Liver (tissue), 9 donors: ENCODE results near the gene CD59. TPM values are rescaled to one million over a fixed set of nuclear protein-coding genes. Genes with fewer than 3 reads are reported as not detected.

Source experiments
- DNase-seq: peaks from one replicate; pipeline ENCODE4 v3.0.0-alpha.2; 2017; ENCODE audit warnings: low spot score
- H3K27ac ChIP-seq, 2 donors: one replicate each; pipeline ENCODE4 v1.7.0; 2013; ENCODE audit warnings: inconsistent platforms in 2 of 2, low read length in 2 of 2, control low read depth in 1 of 2, low read depth in 1 of 2, mild to moderate bottlenecking in 1 of 2
- H3K27me3 ChIP-seq, 4 donors: one replicate each; pipeline versions ENCODE4 v1.6.1 to v1.7.0; 2013; ENCODE audit warnings: low read length in 3 of 4, inconsistent platforms in 1 of 4, mild to moderate bottlenecking in 1 of 4, moderate library complexity in 1 of 4; ENCODE audit not compliant: control insufficient read depth in 4 of 4, insufficient read depth in 4 of 4
- H3K36me3 ChIP-seq, 4 donors: one replicate each; pipeline versions ENCODE4 v1.6.1 to v1.7.0; 2013; ENCODE audit warnings: low read length in 3 of 4, mild to moderate bottlenecking in 3 of 4, low read depth in 1 of 4, moderate library complexity in 1 of 4; ENCODE audit not compliant: control insufficient read depth in 4 of 4, insufficient read depth in 3 of 4
- H3K4me1 ChIP-seq, 4 donors: one replicate each; pipeline versions ENCODE4 v1.6.1 to v1.7.0; 2013; ENCODE audit warnings: low read length in 3 of 4, mild to moderate bottlenecking in 3 of 4, moderate library complexity in 1 of 4; ENCODE audit not compliant: control insufficient read depth in 4 of 4, insufficient read depth in 4 of 4
- H3K4me3 ChIP-seq, 3 donors: one replicate each; pipeline versions ENCODE4 v1.6.1 to v1.7.0; 2013; ENCODE audit warnings: low read length in 3 of 3, control low read depth in 1 of 3, low read depth in 1 of 3, mild to moderate bottlenecking in 1 of 3
- H3K9ac ChIP-seq, 2 donors: one replicate each; pipeline ENCODE4 v1.7.0; 2013; ENCODE audit warnings: low read length in 2 of 2, mild to moderate bottlenecking in 2 of 2, moderate library complexity in 2 of 2, control low read depth in 1 of 2, low read depth in 1 of 2
- H3K9me3 ChIP-seq, 4 donors: one replicate each; pipeline versions ENCODE4 v1.6.1 to v1.7.0; 2013; ENCODE audit warnings: low read length in 3 of 4; ENCODE audit not compliant: control insufficient read depth in 4 of 4
- EGR1 ChIP-seq, 2 donors: IDR thresholded peaks; 2 replicates each; pipeline ENCODE4 v1.6.1; 2016 to 2018; ENCODE audit warnings: antibody characterized with exemption in 2 of 2, low read depth in 2 of 2
- JUND ChIP-seq, 2 donors: IDR thresholded peaks; 2 replicates each; pipeline ENCODE4 v1.6.1; 2016; ENCODE audit warnings: antibody characterized with exemption in 2 of 2
- RAD21 ChIP-seq, 2 donors: IDR thresholded peaks; 2 replicates each; pipeline ENCODE4 v1.6.1; 2016; ENCODE audit warnings: antibody characterized with exemption in 2 of 2, mild to moderate bottlenecking in 2 of 2
- WGBS: extraction: QIAGEN DNeasy Blood & Tissue Kit; methylation state at CpG from one replicate; pipeline ENCODE4 v1.1.7; 2013; 5-methylcytosine and 5-hydroxymethylcytosine counted together
- polyA plus RNA-seq, 2 donors: library from polyadenylated mRNA; stranded (reverse) in 1 of 2; unstranded in 1 of 2; fragments of 200-250 nt in 1 of 2; fragments of >200 nt in 1 of 2; fragmentation: Nextera tagmentation in 1 of 2; extraction: Ambion mirVana in 1 of 2; gene quantifications; one replicate each; pipeline versions ENCODE4 v1.2.1 to v1.2.3, GENCODE V29; 2013 to 2015
- total RNA-seq, 2 donors: library from RNA; depleted of rRNA; stranded (reverse); fragments of >200 nt; gene quantifications; one replicate each; pipeline ENCODE4 v1.2.3, GENCODE V29; 2014
- TF ChIP-seq, protein P1 (sequence below): IDR thresholded peaks from 2 replicates; pipeline ENCODE4 v1.6.1; 2016; ENCODE audit warnings: antibody characterized with exemption
- TF ChIP-seq, protein P2 (sequence below): fragments of 150-350 bp; IDR thresholded peaks from 2 replicates; pipeline ENCODE4 v1.5.1; 2017; ENCODE audit warnings: improper control_type of control experiment, low read depth, low read length; ENCODE audit not compliant: missing input control
- TF ChIP-seq, protein P3 (sequence below): IDR thresholded peaks from 2 replicates; pipeline ENCODE4 v1.6.1; 2016; ENCODE audit warnings: antibody characterized with exemption, mild to moderate bottlenecking
- TF ChIP-seq, protein P4 (sequence below): IDR thresholded peaks from 2 replicates; pipeline ENCODE4 v1.6.1; 2016; ENCODE audit warnings: antibody characterized with exemption
- donor health status: healthy.
- donor health status: healthy.
- donor health status: healthy.
- donor health status: healthy.
- donor health status: healthy.

The CD59 gene
- total and polyA plus RNA-seq, 4 donors, result 74.2 to 181 (median 130) TPM

DNA sequence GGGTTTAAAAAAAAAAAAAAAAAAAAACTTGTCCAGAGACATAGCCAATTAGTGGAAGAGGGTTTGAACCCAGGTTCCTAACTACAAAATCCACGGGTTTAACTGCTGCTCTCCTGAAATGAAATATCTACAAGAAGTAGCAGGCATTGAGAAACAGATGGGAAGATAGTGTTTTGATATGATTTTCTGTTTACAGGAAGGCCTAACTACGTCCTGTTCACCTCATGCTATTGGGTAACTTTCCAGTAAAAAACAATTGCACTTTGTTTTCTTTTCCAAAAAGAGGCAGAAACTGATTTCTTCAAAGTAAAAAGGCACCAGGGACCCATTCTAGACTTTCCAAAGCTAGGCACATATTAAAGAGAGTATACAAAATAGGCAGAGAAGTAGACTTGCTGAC lies 29.7 kb downstream of the CD59 start (continued):
- TF ChIP-seq, protein P1, sequence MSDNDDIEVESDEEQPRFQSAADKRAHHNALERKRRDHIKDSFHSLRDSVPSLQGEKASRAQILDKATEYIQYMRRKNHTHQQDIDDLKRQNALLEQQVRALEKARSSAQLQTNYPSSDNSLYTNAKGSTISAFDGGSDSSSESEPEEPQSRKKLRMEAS, result peak; percentile 39
- TF ChIP-seq, protein P2, sequence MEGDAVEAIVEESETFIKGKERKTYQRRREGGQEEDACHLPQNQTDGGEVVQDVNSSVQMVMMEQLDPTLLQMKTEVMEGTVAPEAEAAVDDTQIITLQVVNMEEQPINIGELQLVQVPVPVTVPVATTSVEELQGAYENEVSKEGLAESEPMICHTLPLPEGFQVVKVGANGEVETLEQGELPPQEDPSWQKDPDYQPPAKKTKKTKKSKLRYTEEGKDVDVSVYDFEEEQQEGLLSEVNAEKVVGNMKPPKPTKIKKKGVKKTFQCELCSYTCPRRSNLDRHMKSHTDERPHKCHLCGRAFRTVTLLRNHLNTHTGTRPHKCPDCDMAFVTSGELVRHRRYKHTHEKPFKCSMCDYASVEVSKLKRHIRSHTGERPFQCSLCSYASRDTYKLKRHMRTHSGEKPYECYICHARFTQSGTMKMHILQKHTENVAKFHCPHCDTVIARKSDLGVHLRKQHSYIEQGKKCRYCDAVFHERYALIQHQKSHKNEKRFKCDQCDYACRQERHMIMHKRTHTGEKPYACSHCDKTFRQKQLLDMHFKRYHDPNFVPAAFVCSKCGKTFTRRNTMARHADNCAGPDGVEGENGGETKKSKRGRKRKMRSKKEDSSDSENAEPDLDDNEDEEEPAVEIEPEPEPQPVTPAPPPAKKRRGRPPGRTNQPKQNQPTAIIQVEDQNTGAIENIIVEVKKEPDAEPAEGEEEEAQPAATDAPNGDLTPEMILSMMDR, result no peak

DNA sequence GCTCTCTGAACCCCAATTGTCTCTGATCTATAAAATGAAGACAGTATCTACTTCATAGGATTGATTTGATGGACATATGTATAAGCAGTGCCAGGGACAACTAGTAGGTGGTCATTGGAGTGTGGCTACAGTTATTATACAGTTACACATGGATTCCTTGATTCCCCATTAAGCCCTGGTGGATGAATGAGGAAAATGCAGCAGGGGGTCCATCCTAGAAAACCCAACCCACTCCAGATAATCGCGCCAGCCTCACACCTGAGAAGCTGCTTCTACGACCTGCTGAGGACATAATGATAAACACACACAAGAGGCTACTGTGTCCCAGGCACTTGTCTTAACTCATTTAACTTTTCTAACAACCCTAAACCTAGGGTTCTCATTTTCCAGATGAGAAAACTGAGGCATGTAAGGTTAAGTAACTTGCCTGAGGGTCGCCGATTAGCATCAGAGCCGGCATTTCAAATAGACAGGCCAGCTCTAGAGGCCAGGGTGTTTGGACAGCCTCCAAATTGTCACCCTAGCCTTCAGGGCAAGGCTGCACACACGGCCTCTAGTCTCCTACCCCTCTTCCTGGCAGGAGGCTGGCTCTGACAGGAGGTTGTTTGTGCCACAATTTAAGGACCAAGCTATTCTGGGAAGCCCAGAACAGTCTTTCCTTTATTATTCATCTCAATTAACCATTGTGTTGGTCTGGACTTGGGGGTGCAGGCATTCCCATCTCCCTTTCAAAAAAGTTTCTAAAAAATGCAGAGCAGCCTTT lies 31.8 kb downstream of the CD59 start:
- peaks cover 0 to 11% (median 7%) of the 10 kb centered on the region in 4 donors for H3K36me3 ChIP-seq
- H3K4me3 ChIP-seq, result no peak overlapping the region
- 86% methylated on average over 7 of the region's 7 CpGs for WGBS
- TF ChIP-seq JUND (IDR thresholded peaks at IDR 0.05) (no peak), RAD21 (IDR thresholded peaks at IDR 0.05) (no peak), EGR1 (IDR thresholded peaks at IDR 0.05; ENCODE audit: low read depth in 2 of 2) (no peak)
- TF ChIP-seq, protein P2, result no peak
- TF ChIP-seq, protein P3, sequence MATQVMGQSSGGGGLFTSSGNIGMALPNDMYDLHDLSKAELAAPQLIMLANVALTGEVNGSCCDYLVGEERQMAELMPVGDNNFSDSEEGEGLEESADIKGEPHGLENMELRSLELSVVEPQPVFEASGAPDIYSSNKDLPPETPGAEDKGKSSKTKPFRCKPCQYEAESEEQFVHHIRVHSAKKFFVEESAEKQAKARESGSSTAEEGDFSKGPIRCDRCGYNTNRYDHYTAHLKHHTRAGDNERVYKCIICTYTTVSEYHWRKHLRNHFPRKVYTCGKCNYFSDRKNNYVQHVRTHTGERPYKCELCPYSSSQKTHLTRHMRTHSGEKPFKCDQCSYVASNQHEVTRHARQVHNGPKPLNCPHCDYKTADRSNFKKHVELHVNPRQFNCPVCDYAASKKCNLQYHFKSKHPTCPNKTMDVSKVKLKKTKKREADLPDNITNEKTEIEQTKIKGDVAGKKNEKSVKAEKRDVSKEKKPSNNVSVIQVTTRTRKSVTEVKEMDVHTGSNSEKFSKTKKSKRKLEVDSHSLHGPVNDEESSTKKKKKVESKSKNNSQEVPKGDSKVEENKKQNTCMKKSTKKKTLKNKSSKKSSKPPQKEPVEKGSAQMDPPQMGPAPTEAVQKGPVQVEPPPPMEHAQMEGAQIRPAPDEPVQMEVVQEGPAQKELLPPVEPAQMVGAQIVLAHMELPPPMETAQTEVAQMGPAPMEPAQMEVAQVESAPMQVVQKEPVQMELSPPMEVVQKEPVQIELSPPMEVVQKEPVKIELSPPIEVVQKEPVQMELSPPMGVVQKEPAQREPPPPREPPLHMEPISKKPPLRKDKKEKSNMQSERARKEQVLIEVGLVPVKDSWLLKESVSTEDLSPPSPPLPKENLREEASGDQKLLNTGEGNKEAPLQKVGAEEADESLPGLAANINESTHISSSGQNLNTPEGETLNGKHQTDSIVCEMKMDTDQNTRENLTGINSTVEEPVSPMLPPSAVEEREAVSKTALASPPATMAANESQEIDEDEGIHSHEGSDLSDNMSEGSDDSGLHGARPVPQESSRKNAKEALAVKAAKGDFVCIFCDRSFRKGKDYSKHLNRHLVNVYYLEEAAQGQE, result no peak
- TF ChIP-seq, protein P4, sequence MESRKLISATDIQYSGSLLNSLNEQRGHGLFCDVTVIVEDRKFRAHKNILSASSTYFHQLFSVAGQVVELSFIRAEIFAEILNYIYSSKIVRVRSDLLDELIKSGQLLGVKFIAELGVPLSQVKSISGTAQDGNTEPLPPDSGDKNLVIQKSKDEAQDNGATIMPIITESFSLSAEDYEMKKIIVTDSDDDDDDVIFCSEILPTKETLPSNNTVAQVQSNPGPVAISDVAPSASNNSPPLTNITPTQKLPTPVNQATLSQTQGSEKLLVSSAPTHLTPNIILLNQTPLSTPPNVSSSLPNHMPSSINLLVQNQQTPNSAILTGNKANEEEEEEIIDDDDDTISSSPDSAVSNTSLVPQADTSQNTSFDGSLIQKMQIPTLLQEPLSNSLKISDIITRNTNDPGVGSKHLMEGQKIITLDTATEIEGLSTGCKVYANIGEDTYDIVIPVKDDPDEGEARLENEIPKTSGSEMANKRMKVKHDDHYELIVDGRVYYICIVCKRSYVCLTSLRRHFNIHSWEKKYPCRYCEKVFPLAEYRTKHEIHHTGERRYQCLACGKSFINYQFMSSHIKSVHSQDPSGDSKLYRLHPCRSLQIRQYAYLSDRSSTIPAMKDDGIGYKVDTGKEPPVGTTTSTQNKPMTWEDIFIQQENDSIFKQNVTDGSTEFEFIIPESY, result no peak
- peaks cover 9 to 21% (median 18%) of the 10 kb centered on the region in 4 donors for H3K4me1 ChIP-seq
- no peaks in the 10 kb centered on the region for H3K27me3 ChIP-seq
- peak overlapping the region; percentile 13 to 40 for H3K27ac ChIP-seq
- no peak overlapping the region for H3K9ac ChIP-seq
- no peak for DNase-seq
- H3K9me3 ChIP-seq, result no peaks in the 10 kb centered on the region
